Thyroid gland (tissue), 4 donors: ENCODE results near the gene IFT122. TPM values are rescaled to one million over a fixed set of nuclear protein-coding genes. Genes with fewer than 3 reads are reported as not detected.
"Not testable (repeated sequence)": the region's sequence is repeated elsewhere in the genome, so short reads cannot be mapped to it uniquely, and the experiment has no call there.

Experiments
- DNase-seq, 2 donors: peaks; one replicate each; pipeline ENCODE4 v3.0.0-alpha.2; 2019
- H3K27ac ChIP-seq, 3 donors: fragments of 200-600 bp; sonication (generic); 1 replicate in 2 of 3; 2 replicates in 1 of 3; pipeline ENCODE4 v1.5.1; 2016 to 2019; ENCODE audit warnings: mild to moderate bottlenecking in 1 of 3, moderate library complexity in 1 of 3
- H3K27me3 ChIP-seq: fragments of 200-600 bp; sonication (generic); one replicate; pipeline ENCODE4 v1.5.1; 2019
- H3K36me3 ChIP-seq, 2 donors: fragments of 200-600 bp; sonication (generic); one replicate each; pipeline ENCODE4 v1.5.1; 2016 to 2019
- H3K4me1 ChIP-seq, 2 donors: fragments of 200-600 bp; sonication (generic); one replicate each; pipeline ENCODE4 v1.5.1; 2017 to 2019
- H3K4me3 ChIP-seq, 3 donors: fragments of 200-600 bp; sonication (generic); replicated peaks in 1 of 3; 1 replicate in 2 of 3; 2 replicates in 1 of 3; pipeline ENCODE4 v1.5.1; 2016; ENCODE audit warnings: mild to moderate bottlenecking in 1 of 3
- H3K9me3 ChIP-seq: fragments of 200-600 bp; sonication (generic); one replicate; pipeline ENCODE4 v1.5.1; 2017
- POLR2A ChIP-seq, 2 donors: fragments of 450-650 bp; IDR thresholded peaks; one replicate each; pipeline ENCODE4 v1.6.1; 2017; ENCODE audit warnings: antibody characterized with exemption in 2 of 2, mild to moderate bottlenecking in 2 of 2, moderate library complexity in 1 of 2
- WGBS, 2 donors: methylation state at CpG; one replicate each; pipeline ENCODE4 v1.1.5; 2017; 5-methylcytosine and 5-hydroxymethylcytosine counted together
- intact Hi-C: fragments of 100-400 bp; cut with DNase I; formaldehyde crosslinking; loops from one replicate; pipeline ENCODE4 v1.15.1; 2023
- total RNA-seq, 4 donors: library from RNA; depleted of rRNA; stranded (reverse); fragments of >200 nt; gene quantifications; one replicate each; pipeline ENCODE4 v1.2.3, GENCODE V29; 2016
- TF ChIP-seq, protein P1 (sequence below), 6 experiments: fragments of 200-600 bp in 3 of 6; fragments of 450-650 bp in 3 of 6; sonication (generic) in 3 of 6; IDR thresholded peaks; one replicate each; pipeline ENCODE4 v1.5.1; 2016 to 2019; ENCODE audit warnings: antibody characterized with exemption in 6 of 6, mild to moderate bottlenecking in 2 of 6, inconsistent platforms in 1 of 6, moderate library complexity in 1 of 6

The IFT122 gene
- total RNA-seq, 4 donors from 2014 or later = 40.7 to 67.9 (median 46.7) TPM

DNA sequence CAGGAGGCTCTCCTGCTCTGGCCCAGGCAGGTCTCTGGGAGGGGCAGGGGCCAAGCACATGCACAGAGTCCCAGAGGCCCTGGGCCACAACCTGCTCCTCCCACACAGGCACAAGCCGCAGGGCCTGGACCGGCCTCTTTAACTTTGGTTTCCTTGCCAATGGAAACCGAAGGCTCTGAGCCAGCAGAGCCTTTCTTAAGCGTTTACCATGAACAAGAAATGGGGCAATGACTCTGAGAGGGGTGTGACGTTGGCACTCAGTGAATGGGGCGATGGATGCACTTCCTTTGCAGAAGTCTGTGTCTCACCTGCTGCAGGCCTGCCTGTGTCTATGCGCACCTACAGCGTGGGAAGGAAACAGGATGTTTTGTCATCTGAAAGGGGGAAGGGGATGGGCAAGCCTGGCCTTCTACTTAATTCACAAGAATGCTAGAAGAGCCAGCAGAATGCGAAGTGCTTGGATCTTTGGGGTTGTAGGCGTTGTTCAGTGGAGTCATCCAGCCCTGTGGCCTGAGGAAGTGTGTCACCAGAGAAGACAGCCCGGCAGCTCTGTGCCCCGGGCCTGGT lies 41.8 kb downstream of the IFT122 start:
- H3K27me3 ChIP-seq = no peaks in the 10 kb centered on the region
- peaks cover 0 to 33% of the 10 kb centered on the region in 2 donors for H3K4me1 ChIP-seq
- peak overlapping the region in 1 of 3 donors; percentile 41 for H3K27ac ChIP-seq
- H3K4me3 ChIP-seq = no peak overlapping the region
- intact Hi-C loops = loop anchor here (10.0 kb wide), 1 partner anchor 343 kb away; no protein-coding TSS in a partner anchor
- peak; percentile 27 to 28 for DNase-seq
- no peak for TF ChIP-seq POLR2A (IDR thresholded peaks at IDR 0.05)
- TF ChIP-seq, protein P1, sequence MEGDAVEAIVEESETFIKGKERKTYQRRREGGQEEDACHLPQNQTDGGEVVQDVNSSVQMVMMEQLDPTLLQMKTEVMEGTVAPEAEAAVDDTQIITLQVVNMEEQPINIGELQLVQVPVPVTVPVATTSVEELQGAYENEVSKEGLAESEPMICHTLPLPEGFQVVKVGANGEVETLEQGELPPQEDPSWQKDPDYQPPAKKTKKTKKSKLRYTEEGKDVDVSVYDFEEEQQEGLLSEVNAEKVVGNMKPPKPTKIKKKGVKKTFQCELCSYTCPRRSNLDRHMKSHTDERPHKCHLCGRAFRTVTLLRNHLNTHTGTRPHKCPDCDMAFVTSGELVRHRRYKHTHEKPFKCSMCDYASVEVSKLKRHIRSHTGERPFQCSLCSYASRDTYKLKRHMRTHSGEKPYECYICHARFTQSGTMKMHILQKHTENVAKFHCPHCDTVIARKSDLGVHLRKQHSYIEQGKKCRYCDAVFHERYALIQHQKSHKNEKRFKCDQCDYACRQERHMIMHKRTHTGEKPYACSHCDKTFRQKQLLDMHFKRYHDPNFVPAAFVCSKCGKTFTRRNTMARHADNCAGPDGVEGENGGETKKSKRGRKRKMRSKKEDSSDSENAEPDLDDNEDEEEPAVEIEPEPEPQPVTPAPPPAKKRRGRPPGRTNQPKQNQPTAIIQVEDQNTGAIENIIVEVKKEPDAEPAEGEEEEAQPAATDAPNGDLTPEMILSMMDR (IDR thresholded peaks at IDR 0.05) = no peak
- 56 to 58% methylated on average over 11 to 12 of the region's 12 CpGs for WGBS, 2 donors
- H3K36me3 ChIP-seq = peaks cover 14 to 31% of the 10 kb centered on the region in 2 donors
- no peaks in the 10 kb centered on the region for H3K9me3 ChIP-seq

DNA sequence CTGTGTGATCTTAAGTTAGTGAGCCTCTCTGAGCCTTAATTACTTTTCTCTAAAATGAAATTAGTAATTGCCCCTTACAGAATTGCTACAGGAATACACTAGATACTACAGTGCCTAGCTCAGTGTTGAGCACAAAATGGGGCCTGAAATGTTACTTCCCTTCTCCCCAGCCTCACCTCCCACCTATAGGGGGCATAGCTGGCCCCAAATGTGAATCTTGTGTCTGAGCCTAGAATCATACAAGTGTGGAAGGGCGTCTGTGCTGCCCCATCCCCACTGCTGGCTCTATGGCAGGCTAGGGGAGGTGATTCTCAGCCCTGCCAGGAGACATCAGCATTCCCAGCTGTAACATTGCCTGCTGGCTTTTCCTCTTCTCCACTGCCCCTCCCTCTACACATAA lies 42.7 kb downstream of the IFT122 start:
- intact Hi-C loops = loop anchor here (10.0 kb wide), 1 partner anchor 342 kb away; no protein-coding TSS in a partner anchor
- no peak for DNase-seq
- Histone ChIP-seq H3K27me3 (no peaks in the 10 kb centered on the region), H3K4me3 (no peak overlapping the region), H3K36me3 (peaks cover 12 to 22% of the 10 kb centered on the region in 2 donors), H3K27ac (peak overlapping the region in 1 of 3 donors; percentile 41), H3K9me3 (no peaks in the 10 kb centered on the region), H3K4me1 (peaks cover 0 to 33% of the 10 kb centered on the region in 2 donors)
- TF ChIP-seq, protein P1 (IDR thresholded peaks at IDR 0.05) = no peak
- no peak for TF ChIP-seq POLR2A (IDR thresholded peaks at IDR 0.05)
- 88 to 100% methylated on average over 1 of the region's 1 CpG for WGBS, 2 donors

DNA sequence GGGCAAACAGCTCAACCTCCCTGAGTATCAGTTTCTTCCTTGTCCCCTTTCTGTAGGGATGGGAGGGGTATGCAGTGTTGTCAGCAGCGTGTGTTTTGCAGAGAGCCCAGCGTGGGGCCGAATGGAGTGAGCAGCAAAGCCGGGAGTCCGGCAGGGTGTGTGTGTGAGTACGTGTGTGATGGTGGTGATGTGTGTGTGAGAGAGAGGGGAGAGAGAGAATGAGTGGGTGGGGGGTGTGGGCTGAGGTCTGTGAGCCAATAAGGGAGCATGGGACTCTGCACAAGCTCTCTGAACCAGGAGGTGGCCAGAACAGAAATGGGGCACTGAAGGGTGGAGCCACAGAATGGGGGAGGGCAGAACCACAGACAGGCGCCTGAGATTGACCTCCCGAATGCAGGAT lies 43.8 kb downstream of the IFT122 start:
- DNase-seq = no peak
- H3K36me3 ChIP-seq = peaks cover 5 to 15% of the 10 kb centered on the region in 2 donors
- peaks cover 0 to 33% of the 10 kb centered on the region in 2 donors for H3K4me1 ChIP-seq
- H3K27ac ChIP-seq = no peak overlapping the region
- H3K9me3 ChIP-seq = no peaks in the 10 kb centered on the region
- H3K4me3 ChIP-seq = no peak overlapping the region
- WGBS, 2 donors = 88 to 92% methylated on average over 8 of the region's 8 CpGs
- H3K27me3 ChIP-seq = no peaks in the 10 kb centered on the region
- no peak for TF ChIP-seq POLR2A (IDR thresholded peaks at IDR 0.05)
- TF ChIP-seq, protein P1 (IDR thresholded peaks at IDR 0.05) = no peak
- intact Hi-C loops = loop anchor here (10.0 kb wide), 1 partner anchor 341 kb away; no protein-coding TSS in a partner anchor

DNA sequence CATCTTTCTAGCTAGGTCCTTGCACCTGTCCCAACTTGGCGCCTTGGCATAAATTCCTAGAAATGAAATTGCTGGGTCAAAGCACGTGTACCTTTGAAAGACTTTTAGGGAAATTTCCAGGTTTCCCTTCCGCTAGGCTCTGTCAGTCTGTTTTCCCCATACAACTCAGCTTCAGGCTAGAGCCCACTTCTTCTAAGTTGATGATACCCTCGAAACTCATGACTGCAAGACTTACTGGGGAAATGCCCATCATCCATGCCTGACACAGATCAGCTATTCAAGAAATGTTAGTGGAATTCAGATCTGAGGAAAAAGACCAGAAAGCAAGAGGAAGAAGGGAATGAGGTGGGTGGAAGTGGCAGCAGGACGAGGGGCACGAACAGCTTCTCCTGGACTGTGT lies 45.1 kb downstream of the IFT122 start:
- Histone ChIP-seq H3K4me1 (peaks cover 0 to 36% of the 10 kb centered on the region in 2 donors), H3K36me3 (peaks cover 5 to 10% of the 10 kb centered on the region in 2 donors), H3K27ac (peak overlapping the region in 1 of 3 donors; percentile 66)
- not testable (repeated sequence) for H3K4me3 ChIP-seq, H3K9me3 ChIP-seq, H3K27me3 ChIP-seq, DNase-seq
- intact Hi-C loops = loop anchor here (10.0 kb wide), 1 partner anchor 340 kb away; no protein-coding TSS in a partner anchor
- 91 to 94% methylated on average over 6 of the region's 6 CpGs for WGBS, 2 donors

DNA sequence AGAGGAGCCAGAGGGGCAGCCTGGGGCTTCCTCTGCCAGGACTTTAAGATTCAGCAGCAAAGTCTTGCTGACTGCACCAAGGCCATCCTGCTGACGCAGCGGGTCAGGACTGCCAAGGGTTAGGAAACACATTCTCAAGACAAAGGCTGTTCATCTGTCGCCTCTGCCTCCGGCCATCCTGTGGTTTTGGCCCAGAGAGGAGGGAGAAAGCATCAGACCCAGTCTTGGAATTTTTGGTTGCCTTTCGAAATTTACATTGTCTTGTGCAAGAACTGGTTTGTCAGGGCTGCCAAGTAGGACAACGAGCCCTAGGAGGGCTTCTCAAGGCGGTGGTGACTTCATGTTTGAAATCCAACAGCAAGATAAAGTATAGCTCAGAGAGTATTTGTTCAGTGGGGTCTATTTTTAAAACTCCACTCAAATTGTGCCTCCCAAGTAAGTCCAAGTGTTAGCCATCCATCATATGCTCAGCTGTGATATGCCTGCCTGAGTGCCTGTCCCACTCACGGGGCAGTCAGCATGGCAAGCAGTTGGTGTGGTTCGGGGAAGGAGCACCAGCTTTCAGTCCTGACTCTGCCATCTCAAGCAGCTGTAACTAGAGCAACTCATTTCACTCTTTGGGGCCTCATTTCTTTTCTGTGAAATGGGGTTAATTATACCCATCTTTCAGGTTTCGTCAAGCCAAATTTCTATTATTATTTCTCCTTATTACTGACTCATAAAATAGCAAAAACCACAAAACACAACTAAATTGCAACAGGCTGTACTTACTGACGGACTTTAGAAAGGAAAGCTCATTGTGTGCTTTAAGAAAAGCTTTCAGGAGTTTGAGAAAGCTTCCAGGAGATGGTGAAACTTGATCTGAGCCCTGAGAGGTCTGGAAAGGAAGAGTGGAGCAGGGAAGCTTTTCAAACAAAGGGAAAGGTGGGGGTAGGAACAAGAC lies 46.0 kb downstream of the IFT122 start:
- peak; percentile 48 to 59 for DNase-seq
- intact Hi-C loops = loop anchor here (10.0 kb wide), 1 partner anchor 339 kb away; no protein-coding TSS in a partner anchor
- no peaks in the 10 kb centered on the region for H3K9me3 ChIP-seq
- peak overlapping the region; percentile 1 to 66 (median 26) for H3K27ac ChIP-seq
- H3K36me3 ChIP-seq = peaks cover 5 to 10% of the 10 kb centered on the region in 2 donors
- TF ChIP-seq POLR2A (IDR thresholded peaks at IDR 0.05) = no peak
- TF ChIP-seq, protein P1 (IDR thresholded peaks at IDR 0.05) = no peak
- H3K4me1 ChIP-seq = peaks cover 6 to 41% of the 10 kb centered on the region in 2 donors
- 62 to 71% methylated on average over 11 of the region's 11 CpGs for WGBS, 2 donors
- no peaks in the 10 kb centered on the region for H3K27me3 ChIP-seq
- no peak overlapping the region for H3K4me3 ChIP-seq
